ENCODE data around the gene DEPDC1B.
"Not testable (repeated sequence)": the region's sequence is repeated elsewhere in the genome, so short reads cannot be mapped to it uniquely, and the experiment has no call there.

DEPDC1B gene

DNA sequence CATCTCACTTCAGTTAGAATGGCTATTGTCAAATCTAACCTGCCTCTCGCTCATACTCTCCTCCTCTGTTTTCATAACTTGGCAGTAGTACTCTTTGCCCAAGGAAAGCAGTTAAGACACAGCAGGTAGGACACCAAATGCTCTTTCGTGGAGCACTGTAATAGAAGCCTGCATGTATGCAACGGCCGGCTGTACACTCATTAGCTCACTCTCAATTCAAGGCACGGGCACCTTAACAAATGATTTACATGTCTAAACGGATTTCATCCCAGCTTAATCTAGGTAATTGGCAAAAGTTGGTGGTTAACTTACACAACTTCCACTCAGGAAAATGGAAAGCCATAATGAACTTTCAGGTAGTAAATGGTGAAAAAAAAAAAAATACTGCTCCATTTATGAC lies 14.9 kb downstream of the DEPDC1B start:
- TF ChIP-seq CTCF (IDR thresholded peaks at IDR 0.05; ENCODE audit: extremely low read depth, insufficient read depth, missing control alignments): no peak
- no peak for DNase-seq (ENCODE audit: low spot score)
- in situ Hi-C loops (cut with MboI; ENCODE audit: low pct_unique_long_range_greater_than_20kb, low sequenced_read_pairs, unreplicated experiment): loop anchor here (25.0 kb wide), 1 partner anchor 152 kb away; the partner anchor contains the start of gene ELOVL7

DNA sequence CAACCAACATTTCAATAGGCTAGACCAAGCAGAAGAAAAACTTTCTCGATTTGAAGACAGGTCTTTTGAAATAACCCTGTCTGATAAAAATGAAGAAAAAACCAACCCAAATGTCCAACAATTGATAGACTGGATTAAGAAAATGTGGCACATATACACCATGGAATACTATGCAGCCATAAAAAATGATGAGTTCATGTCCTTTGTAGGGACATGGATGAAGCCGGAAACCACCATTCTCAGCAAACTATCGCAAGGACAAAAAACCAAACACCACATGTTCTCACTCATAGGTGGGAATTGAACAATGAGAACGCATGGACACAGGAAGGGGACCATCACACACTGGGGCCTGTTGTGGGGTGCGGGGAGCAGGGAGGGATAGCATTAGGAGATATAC lies 18.0 kb downstream of the DEPDC1B start:
- DNase-seq (ENCODE audit: low spot score): not testable (repeated sequence)
- in situ Hi-C loops (cut with MboI; ENCODE audit: low pct_unique_long_range_greater_than_20kb, low sequenced_read_pairs, unreplicated experiment): loop anchor here (25.0 kb wide), 1 partner anchor 155 kb away; the partner anchor contains the start of gene ELOVL7

GRCh38 chr5:60679816-60680215 lies 20.1 kb downstream of the DEPDC1B start:
- TF ChIP-seq CTCF (IDR thresholded peaks at IDR 0.05; ENCODE audit: extremely low read depth, insufficient read depth, missing control alignments): no peak
- DNase-seq (ENCODE audit: low spot score): no peak
- in situ Hi-C loops (cut with MboI; ENCODE audit: low pct_unique_long_range_greater_than_20kb, low sequenced_read_pairs, unreplicated experiment): loop anchor here (10.0 to 25.0 kb wide), 2 partner anchors 157 to 205 kb away; partner anchors contain the start of gene ELOVL7

DNA sequence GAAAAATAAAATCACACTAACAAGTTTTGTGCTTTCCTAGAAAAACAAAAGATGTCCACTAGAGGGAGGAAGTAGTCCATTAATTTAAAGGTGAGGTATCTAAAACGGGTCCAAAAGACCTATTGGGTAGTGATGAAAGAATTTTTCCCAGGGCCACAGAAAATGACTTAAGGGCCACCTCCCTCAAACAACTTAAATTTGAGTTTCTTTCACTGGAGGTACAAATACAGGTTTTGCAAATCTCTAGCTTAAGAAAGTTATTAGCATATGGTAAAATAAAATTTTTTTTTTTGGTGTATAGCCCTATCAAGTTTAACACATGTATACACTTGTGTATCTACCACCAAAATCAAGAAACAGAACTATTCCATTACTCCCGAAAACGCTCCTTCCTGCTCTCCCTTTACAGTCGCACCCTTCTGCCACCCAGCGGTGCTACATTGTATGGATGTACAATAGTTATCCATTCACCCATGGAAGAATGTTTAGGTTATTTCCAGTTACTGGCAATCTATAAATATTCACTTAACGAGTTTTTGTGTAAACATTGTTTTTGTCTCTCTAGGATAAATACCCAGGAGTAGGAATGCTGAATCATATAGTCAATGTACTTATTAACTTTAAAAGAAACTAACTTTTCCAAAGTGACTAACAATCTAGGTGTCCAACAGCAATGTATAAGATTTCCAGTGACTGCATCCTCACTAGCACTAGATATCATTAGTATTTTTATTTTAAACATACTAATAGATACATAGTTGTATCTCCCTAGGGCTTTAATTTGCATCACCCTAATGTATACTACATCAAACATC lies 21.9 kb downstream of the DEPDC1B start:
- DNase-seq (ENCODE audit: low spot score): peak; percentile 43
- in situ Hi-C loops (cut with MboI; ENCODE audit: low pct_unique_long_range_greater_than_20kb, low sequenced_read_pairs, unreplicated experiment): loop anchor here (10.0 to 25.0 kb wide), 2 partner anchors 159 to 207 kb away; partner anchors contain the start of gene ELOVL7
- peak; percentile 58 for TF ChIP-seq CTCF (IDR thresholded peaks at IDR 0.05; ENCODE audit: extremely low read depth, insufficient read depth, missing control alignments)

DNA sequence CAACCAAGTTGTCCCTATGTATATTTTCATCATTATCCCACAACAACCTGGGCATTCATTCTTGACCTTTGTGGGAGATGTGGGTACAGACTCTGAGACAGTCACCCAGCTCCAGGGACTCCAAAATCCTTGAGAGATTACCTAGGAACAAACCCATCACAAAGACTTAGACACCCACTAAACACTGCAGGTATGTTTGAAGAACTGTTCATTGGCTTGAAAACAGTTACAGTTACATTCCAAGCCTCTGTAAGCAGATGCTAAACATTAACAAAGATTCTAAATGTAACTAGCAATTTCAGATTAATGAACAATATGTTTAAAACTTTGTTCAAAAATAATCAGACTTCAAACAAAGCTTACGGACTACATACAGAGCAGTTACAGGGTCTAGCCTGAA lies 24.7 kb downstream of the DEPDC1B start:
- in situ Hi-C loops (cut with MboI; ENCODE audit: low pct_unique_long_range_greater_than_20kb, low sequenced_read_pairs, unreplicated experiment): loop anchor here (10.0 to 25.0 kb wide), 2 partner anchors 162 to 210 kb away; partner anchors contain the start of gene ELOVL7
- no peak for DNase-seq (ENCODE audit: low spot score)
- TF ChIP-seq CTCF (IDR thresholded peaks at IDR 0.05; ENCODE audit: extremely low read depth, insufficient read depth, missing control alignments): no peak

DNA sequence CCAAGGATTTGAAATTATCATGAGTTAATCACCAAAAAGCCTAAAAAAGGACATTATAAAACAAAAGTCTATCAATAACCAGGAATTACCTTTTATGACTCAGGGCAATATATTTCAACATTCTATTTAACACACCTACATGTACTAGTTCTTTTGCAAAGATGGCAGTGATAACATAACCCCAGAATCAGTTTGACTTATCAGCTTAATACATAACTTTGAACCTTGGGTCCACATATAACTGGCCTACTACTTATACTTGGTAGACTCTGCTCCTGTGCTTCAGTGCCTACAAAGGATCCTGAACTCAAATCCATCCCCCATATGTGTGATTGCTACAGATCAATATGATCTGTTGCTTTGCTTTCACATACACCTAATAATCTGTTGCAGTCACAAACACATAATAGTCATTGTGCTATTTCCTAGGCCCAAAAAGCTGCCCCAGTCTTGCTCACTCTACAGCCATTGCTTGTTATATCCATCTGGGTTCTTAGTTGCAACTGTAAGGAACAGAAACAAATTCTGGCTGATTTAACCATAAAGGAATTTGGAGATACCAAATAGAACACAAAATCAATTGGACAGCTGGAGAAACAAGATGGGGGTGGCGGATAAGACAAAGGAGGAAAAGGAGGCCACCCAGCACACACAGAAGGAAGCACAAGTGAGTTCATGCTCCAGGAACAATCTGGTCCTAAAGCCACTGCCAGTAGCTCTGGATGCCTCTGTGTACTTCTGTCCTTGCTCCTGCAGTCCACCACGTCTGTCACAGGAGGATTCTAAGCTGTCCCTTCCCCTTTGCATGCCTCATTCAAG lies 25.5 kb downstream of the DEPDC1B start:
- in situ Hi-C loops (cut with MboI; ENCODE audit: low pct_unique_long_range_greater_than_20kb, low sequenced_read_pairs, unreplicated experiment): loop anchor here (10.0 to 25.0 kb wide), 3 partner anchors 163 to 387 kb away; partner anchors contain the start of gene ELOVL7
- no peak for DNase-seq (ENCODE audit: low spot score)
- TF ChIP-seq CTCF (IDR thresholded peaks at IDR 0.05; ENCODE audit: extremely low read depth, insufficient read depth, missing control alignments): no peak

Measured in GM13977 (cell line).